ENCODE results near the gene POLR3E. TPM values are rescaled to one million over a fixed set of nuclear protein-coding genes. Genes with fewer than 3 reads are reported as not detected.

Gene POLR3E
- polyA plus RNA-seq, 4 donors: 49.3 to 59.7 (median 54.0) TPM

DNA sequence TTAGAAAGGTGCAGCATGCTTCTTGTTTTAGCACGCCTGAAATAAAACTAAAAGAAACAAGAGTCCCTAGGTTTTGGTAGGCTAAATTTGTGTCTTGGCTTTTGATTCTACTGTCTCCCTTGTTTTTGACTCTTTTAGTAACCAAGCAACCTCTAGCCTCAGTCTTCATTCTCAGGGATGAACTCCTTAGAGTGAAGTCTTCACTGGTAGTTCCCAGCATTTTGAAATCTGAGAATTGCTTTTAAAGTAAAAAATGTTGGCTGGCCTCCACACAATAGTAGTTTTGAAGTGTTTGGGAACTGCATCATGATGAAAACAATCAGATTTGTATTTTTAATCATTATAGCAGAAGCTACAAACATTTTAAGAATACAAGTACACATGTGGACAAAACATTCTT lies 83.3 kb downstream of the POLR3E start:
- no peak for DNase-seq (ENCODE audit: low read depth in 4 of 4, low spot score in 3 of 4)

DNA sequence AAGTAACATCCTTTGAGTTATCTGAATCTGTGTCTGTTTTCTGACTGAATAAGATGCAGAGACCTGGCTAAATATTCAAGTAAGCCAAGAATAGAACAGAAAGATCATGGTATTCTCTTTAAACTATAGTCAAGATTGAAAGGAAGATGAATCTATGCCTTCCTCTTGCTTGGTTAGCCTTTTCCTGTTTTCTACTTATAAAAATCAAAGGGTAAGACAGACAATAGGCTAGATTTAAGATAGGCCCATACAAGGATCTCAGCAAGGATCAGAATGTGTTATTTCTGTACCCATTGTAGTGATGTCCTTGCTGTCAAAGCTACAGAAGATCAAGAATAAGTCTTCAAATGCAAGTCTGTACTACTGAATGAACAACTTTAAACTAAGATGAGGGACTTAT lies 84.2 kb downstream of the POLR3E start:
- DNase-seq (ENCODE audit: low read depth in 4 of 4, low spot score in 3 of 4): no peak

DNA sequence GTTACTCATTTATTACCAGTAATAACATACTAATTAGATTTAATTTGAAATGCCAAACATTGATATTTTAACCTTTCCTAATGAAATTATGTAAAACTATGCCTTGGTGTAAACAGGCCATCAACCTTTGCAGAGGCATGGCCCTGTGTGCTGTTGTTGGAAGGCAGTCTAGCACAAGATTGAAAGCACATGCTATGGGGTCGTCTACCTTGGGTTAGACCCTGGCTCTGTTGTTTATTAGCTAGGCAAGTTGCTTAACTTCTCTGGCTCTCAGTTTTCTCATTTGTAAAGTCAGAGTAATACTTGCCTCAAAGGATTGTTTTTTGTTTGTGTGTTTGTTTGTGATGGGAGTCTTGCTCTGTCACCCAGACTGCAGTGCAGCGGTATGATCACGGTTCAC lies 86.6 kb downstream of the POLR3E start:
- no peak for DNase-seq (ENCODE audit: low read depth in 4 of 4, low spot score in 3 of 4)

Other genes starting within 250 kb of the POLR3E start
- gene VWA3A, start 204.9 kb upstream of the POLR3E start, polyA plus RNA-seq (ENCODE audit: insufficient read length in 4 of 4): 1 to 10 TPM; 1.5 to 2.5 (median 1.8) TPM
- gene SDR42E2, start 134.9 kb upstream of the POLR3E start, polyA plus RNA-seq (ENCODE audit: insufficient read length in 4 of 4): under 1 TPM; 0.13 to 0.36 (median 0.18) TPM
- gene EEF2K, start 91.1 kb upstream of the POLR3E start, polyA plus RNA-seq (ENCODE audit: insufficient read length in 4 of 4): 10 to 100 TPM; 10.5 to 14.3 (median 12.1) TPM
- gene CDR2, start 77.2 kb downstream of the POLR3E start, polyA plus RNA-seq (ENCODE audit: insufficient read length in 4 of 4): 10 to 100 TPM; 29.3 to 34.0 (median 32.4) TPM
- 100 to 1,000 TPM in 1 of 4 donors, 10 to 100 TPM in 3; 56.3 to 106 (median 68.9) TPM for gene NPIPB5, start 213.5 kb downstream of the POLR3E start, polyA plus RNA-seq (ENCODE audit: insufficient read length in 4 of 4)

All from right renal pelvis (tissue), 4 donors.